HG03354 (cell line): Measurements from ENCODE around the gene NCL.
"Not testable (repeated sequence)": the region's sequence is repeated elsewhere in the genome, so short reads cannot be mapped to it uniquely, and the experiment has no call there.

ENCODE experiments used
- ATAC-seq: cut with Tn5 transposase; IDR thresholded peaks from one replicate; pipeline ENCODE4 v1.9.1; 2021; ENCODE audit warnings: mild to moderate bottlenecking; ENCODE audit not compliant: unreplicated experiment, poor library complexity, severe bottlenecking

NCL gene

GRCh38 chr2:231470246-231470900, 6.1 kb upstream of the NCL start:
- ATAC-seq = no peak

GRCh38 chr2:231469583-231469950, 5.3 kb upstream of the NCL start:
- no peak for ATAC-seq

- no peak for ATAC-seq
These were observed 3.6 kb upstream of the NCL start for GRCh38 chr2:231467613-231468530.

- ATAC-seq = no peak
These were observed 2.8 kb upstream of the NCL start for GRCh38 chr2:231467016-231467545.

GRCh38 chr2:231464576-231465540, 574 bp upstream of the NCL start:
- peak; percentile 31 for ATAC-seq

- ATAC-seq = no peak
These were observed 1.4 kb downstream of the NCL start for GRCh38 chr2:231462729-231463465.

GRCh38 chr2:231461516-231461971, 2.7 kb downstream of the NCL start:
- ATAC-seq = no peak

- not testable (repeated sequence) for ATAC-seq
These were observed 3.4 kb downstream of the NCL start for GRCh38 chr2:231460841-231461240.

GRCh38 chr2:231460073-231460835, 4.0 kb downstream of the NCL start:
- ATAC-seq = no peak

- ATAC-seq = no peak
These were observed 5.9 kb downstream of the NCL start for GRCh38 chr2:231458368-231458767.

- no peak for ATAC-seq
These were observed 7.2 kb downstream of the NCL start for GRCh38 chr2:231457101-231457500.

GRCh38 chr2:231456295-231457004, 7.8 kb downstream of the NCL start:
- no peak for ATAC-seq

- no peak for ATAC-seq
These were observed 8.4 kb downstream of the NCL start for GRCh38 chr2:231455890-231456289.

- ATAC-seq = no peak
These were observed 9.1 kb downstream of the NCL start for GRCh38 chr2:231455222-231455621.

- ATAC-seq = no peak
These were observed 9.9 kb downstream of the NCL start for GRCh38 chr2:231454361-231454791.

- no peak for ATAC-seq
These were observed 11.3 kb downstream of the NCL start for GRCh38 chr2:231452799-231453508.

- ATAC-seq = no peak
These were observed 13.7 kb downstream of the NCL start for GRCh38 chr2:231450548-231450989.
